Parietal lobe (tissue), 1 donor: ENCODE data around the gene NUTM2A. TPM values are rescaled to one million over a fixed set of nuclear protein-coding genes. Genes with fewer than 3 reads are reported as not detected.

ENCODE experiments used
- total RNA-seq: library from RNA; depleted of rRNA; stranded (reverse); fragments of >200 nt; gene quantifications from one replicate; pipeline ENCODE4 v1.2.3, GENCODE V29; 2014

The NUTM2A gene, protein sequence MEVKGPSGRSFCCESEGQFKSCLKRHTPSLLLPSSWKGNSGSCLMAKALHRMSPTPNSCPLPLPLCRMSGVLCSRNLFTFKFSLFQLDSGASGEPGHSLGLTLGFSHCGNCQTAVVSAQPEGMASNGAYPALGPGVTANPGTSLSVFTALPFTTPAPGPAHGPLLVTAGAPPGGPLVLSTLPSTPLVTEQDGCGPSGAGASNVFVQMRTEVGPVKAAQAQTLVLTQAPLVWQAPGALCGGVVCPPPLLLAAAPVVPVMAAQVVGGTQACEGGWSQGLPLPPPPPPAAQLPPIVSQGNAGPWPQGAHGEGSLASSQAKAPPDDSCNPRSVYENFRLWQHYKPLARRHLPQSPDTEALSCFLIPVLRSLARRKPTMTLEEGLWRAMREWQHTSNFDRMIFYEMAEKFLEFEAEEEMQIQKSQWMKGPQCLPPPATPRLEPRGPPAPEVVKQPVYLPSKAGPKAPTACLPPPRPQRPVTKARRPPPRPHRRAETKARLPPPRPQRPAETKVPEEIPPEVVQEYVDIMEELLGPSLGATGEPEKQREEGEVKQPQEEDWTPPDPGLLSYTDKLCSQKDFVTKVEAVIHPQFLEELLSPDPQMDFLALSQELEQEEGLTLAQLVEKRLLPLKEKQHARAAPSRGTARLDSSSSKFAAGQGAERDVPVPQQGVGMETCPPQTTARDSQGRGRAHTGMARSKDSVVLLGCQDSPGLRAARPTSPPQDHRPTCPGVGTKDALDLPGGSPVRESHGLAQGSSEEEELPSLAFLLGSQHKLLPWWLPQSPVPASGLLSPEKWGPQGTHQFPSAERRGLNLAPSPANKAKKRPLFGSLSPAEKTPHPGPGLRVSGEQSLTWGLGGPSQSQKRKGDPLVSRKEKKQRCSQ
- 3.1 TPM for total RNA-seq

GRCh38 chr10:87225148-87225547, at the start of gene NUTM2A:
Gene NUTM2A (plus strand): TSS chr10:87225448. CDS start chr10:87225831, 383 bp downstream.

Other genes starting within 250 kb of the NUTM2A start
- not detected for gene FAM25A, start 205.2 kb upstream of the NUTM2A start, total RNA-seq
- 162 TPM for gene GLUD1, start 130.6 kb upstream of the NUTM2A start, total RNA-seq
- 26.9 TPM for gene SHLD2, start 130.2 kb upstream of the NUTM2A start, total RNA-seq
- 11.9 TPM for gene NUTM2D, start 132.3 kb downstream of the NUTM2A start, total RNA-seq